Lung (tissue), 12 donors: Measurements from ENCODE around the gene NRCAM. TPM values are rescaled to one million over a fixed set of nuclear protein-coding genes. Genes with fewer than 3 reads are reported as not detected.

Experiments used
- ATAC-seq: fragments of 200-7000 bp; cut with Tn5 transposase; one replicate; pipeline ENCODE4 v1.9.1; 2020; ENCODE audit warnings: moderate number of reproducible peaks; ENCODE audit not compliant: insufficient read depth, low FRiP score
- DNase-seq, 3 donors: peaks; one replicate each; pipeline ENCODE4 v3.0.0-alpha.2; 2013 to 2017
- H3K27ac ChIP-seq, 2 donors: one replicate each; pipeline ENCODE4 v1.5.1; 2013; ENCODE audit warnings: mild to moderate bottlenecking in 2 of 2, moderate library complexity in 2 of 2, control low read depth in 1 of 2, inconsistent platforms in 1 of 2, low read depth in 1 of 2, low read length in 1 of 2
- H3K27me3 ChIP-seq, 3 donors: one replicate each; pipeline ENCODE4 v1.5.1; 2013; ENCODE audit warnings: low read length in 2 of 3; ENCODE audit not compliant: control insufficient read depth in 3 of 3, insufficient read depth in 3 of 3
- H3K36me3 ChIP-seq, 4 donors: one replicate each; pipeline ENCODE4 v1.5.1; 2013; ENCODE audit warnings: low read length in 4 of 4, mild to moderate bottlenecking in 1 of 4, moderate library complexity in 1 of 4; ENCODE audit not compliant: control insufficient read depth in 4 of 4, insufficient read depth in 4 of 4
- H3K4me1 ChIP-seq, 5 donors: one replicate each; pipeline ENCODE4 v1.5.1; 2013; ENCODE audit warnings: low read length in 5 of 5, mild to moderate bottlenecking in 2 of 5, moderate library complexity in 1 of 5; ENCODE audit not compliant: control insufficient read depth in 5 of 5, insufficient read depth in 5 of 5
- H3K4me3 ChIP-seq: one replicate; pipeline ENCODE4 v1.5.1; 2013; ENCODE audit warnings: mild to moderate bottlenecking, control low read depth, moderate library complexity
- H3K9ac ChIP-seq, 2 donors: one replicate each; pipeline ENCODE4 v1.5.1; 2013; ENCODE audit warnings: low read length in 2 of 2, control low read depth in 1 of 2; ENCODE audit not compliant: insufficient read depth in 1 of 2
- H3K9me3 ChIP-seq, 4 donors: one replicate each; pipeline ENCODE4 v1.5.1; 2013; ENCODE audit warnings: low read length in 3 of 4, mild to moderate bottlenecking in 1 of 4, moderate library complexity in 1 of 4; ENCODE audit not compliant: control insufficient read depth in 4 of 4, insufficient read depth in 3 of 4
- WGBS, 2 donors: extraction: QIAGEN DNeasy Blood & Tissue Kit; methylation state at CpG; one replicate each; pipeline ENCODE4 v1.1.7; 2013; 5-methylcytosine and 5-hydroxymethylcytosine counted together
- polyA plus RNA-seq, 2 donors: library from polyadenylated mRNA; stranded (reverse); fragments of 200-250 nt; gene quantifications; one replicate each; pipeline ENCODE4 v1.2.1, GENCODE V29; 2013
- total RNA-seq, 2 donors: library from RNA; depleted of rRNA in 1 of 2; stranded (reverse); fragments of >200 nt in 1 of 2; gene quantifications; one replicate each; pipeline ENCODE4 v1.2.1, GENCODE V29; 2014 to 2021
- TF ChIP-seq, protein P1 (sequence below): IDR thresholded peaks from 2 replicates; pipeline ENCODE4 v1.5.1; 2012; ENCODE audit warnings: mild to moderate bottlenecking; ENCODE audit errors: control extremely low read depth, extremely low read depth
- donor health status: control.
- donor health status: control.
- donor health status: Bipolar disorder and iron deficiency.
- donor health status: healthy.
- donor health status: DM: yes; HTN: yes; CAD: no.

NRCAM gene
- total and polyA plus RNA-seq, 4 donors = 2.5 to 32.4 (median 11.0) TPM

DNA sequence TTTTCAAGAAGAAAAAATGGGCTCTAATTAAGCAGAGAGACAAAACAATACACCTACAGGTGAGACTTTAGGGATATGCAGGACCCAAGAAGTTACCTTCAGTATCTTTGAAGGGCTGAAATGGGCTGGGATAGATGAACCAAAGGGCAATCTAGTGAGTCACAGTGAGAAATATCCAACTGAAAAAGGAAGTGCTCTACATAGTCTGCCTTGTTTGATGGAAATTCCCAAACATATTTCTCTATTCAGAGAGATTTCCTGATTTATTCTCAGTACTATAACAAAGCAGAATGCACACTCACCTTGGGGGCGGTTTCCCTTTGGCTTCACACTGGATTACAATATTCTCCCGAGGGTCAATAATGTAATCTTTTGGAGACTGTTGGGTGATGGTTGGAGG lies 222.0 kb downstream of the NRCAM start:
- Histone ChIP-seq H3K27me3 (no peaks in the 10 kb centered on the region), H3K4me3 (no peak overlapping the region), H3K36me3 (no peaks in the 10 kb centered on the region), H3K27ac (no peak overlapping the region), H3K4me1 (no peaks in the 10 kb centered on the region), H3K9ac (no peak overlapping the region), H3K9me3 (no peaks in the 10 kb centered on the region)
- no peak for DNase-seq
- no peak for ATAC-seq
- TF ChIP-seq, protein P1, sequence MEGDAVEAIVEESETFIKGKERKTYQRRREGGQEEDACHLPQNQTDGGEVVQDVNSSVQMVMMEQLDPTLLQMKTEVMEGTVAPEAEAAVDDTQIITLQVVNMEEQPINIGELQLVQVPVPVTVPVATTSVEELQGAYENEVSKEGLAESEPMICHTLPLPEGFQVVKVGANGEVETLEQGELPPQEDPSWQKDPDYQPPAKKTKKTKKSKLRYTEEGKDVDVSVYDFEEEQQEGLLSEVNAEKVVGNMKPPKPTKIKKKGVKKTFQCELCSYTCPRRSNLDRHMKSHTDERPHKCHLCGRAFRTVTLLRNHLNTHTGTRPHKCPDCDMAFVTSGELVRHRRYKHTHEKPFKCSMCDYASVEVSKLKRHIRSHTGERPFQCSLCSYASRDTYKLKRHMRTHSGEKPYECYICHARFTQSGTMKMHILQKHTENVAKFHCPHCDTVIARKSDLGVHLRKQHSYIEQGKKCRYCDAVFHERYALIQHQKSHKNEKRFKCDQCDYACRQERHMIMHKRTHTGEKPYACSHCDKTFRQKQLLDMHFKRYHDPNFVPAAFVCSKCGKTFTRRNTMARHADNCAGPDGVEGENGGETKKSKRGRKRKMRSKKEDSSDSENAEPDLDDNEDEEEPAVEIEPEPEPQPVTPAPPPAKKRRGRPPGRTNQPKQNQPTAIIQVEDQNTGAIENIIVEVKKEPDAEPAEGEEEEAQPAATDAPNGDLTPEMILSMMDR = no peak
- 77 to 79% methylated on average over 2 of the region's 2 CpGs for WGBS, 2 donors

DNA sequence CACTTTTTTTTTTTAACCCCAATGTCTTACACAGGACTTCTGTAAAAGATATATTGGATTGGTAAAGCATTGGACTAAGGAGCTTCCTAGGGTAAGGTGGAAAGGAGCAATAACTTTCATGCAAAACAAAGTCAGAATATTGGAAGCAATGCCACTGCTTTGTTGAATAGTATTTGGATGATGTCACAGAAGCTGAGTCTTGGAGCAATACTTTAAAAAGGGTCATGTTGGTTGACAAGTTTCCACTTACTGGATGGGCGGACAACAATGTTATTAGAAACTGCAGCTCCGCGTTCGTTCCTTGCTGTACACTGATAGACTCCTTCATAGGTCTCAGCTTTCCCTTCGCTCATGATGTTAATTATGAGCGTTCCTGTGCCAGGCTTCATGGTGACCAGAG lies 224.2 kb downstream of the NRCAM start:
- H3K36me3 ChIP-seq = no peaks in the 10 kb centered on the region
- H3K27ac ChIP-seq = no peak overlapping the region
- no peaks in the 10 kb centered on the region for H3K4me1 ChIP-seq
- no peaks in the 10 kb centered on the region for H3K9me3 ChIP-seq
- ATAC-seq (no peak), DNase-seq (no peak)
- H3K9ac ChIP-seq = no peak overlapping the region
- no peak overlapping the region for H3K4me3 ChIP-seq
- TF ChIP-seq, protein P1 = no peak
- no peaks in the 10 kb centered on the region for H3K27me3 ChIP-seq
- WGBS, 2 donors = 87 to 91% methylated on average over 6 of the region's 6 CpGs

DNA sequence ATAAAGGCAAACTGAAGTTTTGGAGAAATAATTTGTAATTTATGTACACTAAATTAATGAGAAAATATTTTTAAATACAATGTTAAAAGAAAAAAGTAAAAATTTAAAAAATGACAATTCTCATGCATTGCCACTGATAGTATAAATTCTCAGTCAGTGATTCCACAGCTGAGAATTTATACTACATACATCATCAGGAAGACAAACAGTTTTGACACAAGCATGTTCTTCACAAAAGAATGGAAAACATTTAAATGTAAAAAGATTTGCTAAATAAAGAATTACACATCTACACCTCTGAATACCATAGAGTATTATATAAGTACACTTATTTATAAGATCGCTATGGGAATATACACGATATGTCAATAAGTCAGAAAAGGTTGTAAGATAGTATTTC lies 225.0 kb downstream of the NRCAM start:
- H3K27ac ChIP-seq = no peak overlapping the region
- WGBS, 2 donors = 93 to 94% methylated on average over 2 of the region's 2 CpGs

DNA sequence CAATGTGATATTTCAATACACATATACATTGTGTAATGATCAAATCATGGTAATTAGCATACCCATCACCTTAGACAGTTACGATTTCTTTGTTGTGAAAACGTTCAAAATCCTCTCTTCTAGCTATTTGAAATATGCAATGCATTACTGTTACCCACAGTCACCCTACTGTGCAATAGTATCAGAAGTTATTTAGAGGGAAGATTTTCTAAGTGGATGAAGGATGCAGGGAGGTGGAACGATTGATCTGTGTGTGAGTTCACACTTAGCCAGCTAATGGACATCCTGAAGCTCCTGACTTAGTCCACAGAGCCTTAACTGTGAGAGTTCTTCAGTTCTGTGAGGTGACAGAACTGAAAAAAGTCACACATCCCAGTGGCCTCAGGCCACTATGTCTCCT lies 228.9 kb downstream of the NRCAM start:
- no peak overlapping the region for H3K4me3 ChIP-seq
- H3K9me3 ChIP-seq = no peaks in the 10 kb centered on the region
- ATAC-seq (no peak), DNase-seq (no peak)
- H3K27me3 ChIP-seq = no peaks in the 10 kb centered on the region
- 72 to 82% methylated on average over 3 of the region's 3 CpGs for WGBS, 2 donors
- H3K4me1 ChIP-seq = no peaks in the 10 kb centered on the region
- H3K36me3 ChIP-seq = no peaks in the 10 kb centered on the region
- no peak overlapping the region for H3K9ac ChIP-seq
- TF ChIP-seq, protein P1 = no peak
- no peak overlapping the region for H3K27ac ChIP-seq

More for the DNA sequence above, 225.0 kb downstream of the NRCAM start:
- no peaks in the 10 kb centered on the region for H3K9me3 ChIP-seq
- no peak overlapping the region for H3K9ac ChIP-seq
- no peak for ATAC-seq
- no peaks in the 10 kb centered on the region for H3K36me3 ChIP-seq
- no peak for DNase-seq
- TF ChIP-seq, protein P1 = no peak
- no peaks in the 10 kb centered on the region for H3K27me3 ChIP-seq
- H3K4me3 ChIP-seq = no peak overlapping the region
- H3K4me1 ChIP-seq = no peaks in the 10 kb centered on the region
